ENCODE measurements around the gene STK32C.

DNA sequence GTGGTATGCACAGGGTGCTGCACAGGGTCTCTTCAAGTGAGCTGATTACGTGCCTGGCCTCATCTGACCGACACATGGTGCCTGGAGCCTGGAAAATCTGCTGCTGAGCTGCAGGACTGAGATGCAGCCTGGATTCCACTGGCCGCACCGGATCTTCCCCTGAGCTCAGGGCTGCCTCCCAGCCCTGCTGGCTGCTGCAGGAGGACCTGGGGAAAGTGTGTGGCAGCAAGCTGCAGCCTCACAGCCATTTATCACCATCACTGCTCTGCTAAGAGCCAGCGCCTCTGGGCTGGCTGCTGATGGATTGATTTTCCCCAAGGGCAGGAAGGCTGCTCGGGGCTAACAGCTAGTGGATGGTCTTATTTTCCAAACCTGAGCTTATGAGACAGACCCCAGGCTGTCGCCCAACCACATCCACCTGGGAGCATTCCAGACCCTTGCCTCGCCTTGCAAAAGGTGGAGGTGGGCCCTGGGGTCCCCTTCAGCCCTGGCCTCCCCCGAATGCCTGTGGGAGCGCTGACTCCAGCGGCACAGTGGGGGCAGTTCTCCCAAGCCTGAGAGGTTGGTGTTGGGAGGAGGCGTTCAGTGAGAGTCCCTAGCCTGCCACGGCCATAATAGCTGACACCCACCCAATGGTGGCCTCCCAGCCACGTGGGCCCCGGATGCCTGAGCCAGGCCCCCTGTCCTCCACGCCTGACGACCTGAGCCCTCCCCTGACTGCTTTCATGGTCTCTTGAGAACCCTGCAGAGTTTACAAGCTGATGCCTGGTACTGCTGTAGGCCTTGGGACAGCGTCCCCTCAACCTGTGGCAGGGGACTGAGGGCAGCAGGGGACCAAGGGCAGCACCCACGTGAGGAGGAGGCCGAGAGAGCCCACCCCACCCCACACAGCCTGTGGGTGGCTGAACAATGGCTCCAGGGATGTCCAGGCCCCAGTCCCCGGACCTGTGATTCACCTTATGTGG lies 38.2 kb downstream of the STK32C start:
- no peak for TF ChIP-seq EZH2phosphoT487 (IDR thresholded peaks at IDR 0.05)
- TF ChIP-seq, protein P1, sequence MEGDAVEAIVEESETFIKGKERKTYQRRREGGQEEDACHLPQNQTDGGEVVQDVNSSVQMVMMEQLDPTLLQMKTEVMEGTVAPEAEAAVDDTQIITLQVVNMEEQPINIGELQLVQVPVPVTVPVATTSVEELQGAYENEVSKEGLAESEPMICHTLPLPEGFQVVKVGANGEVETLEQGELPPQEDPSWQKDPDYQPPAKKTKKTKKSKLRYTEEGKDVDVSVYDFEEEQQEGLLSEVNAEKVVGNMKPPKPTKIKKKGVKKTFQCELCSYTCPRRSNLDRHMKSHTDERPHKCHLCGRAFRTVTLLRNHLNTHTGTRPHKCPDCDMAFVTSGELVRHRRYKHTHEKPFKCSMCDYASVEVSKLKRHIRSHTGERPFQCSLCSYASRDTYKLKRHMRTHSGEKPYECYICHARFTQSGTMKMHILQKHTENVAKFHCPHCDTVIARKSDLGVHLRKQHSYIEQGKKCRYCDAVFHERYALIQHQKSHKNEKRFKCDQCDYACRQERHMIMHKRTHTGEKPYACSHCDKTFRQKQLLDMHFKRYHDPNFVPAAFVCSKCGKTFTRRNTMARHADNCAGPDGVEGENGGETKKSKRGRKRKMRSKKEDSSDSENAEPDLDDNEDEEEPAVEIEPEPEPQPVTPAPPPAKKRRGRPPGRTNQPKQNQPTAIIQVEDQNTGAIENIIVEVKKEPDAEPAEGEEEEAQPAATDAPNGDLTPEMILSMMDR (IDR thresholded peaks at IDR 0.05), result no peak

Data from neural progenitor cell (in vitro differentiated cells).